ENCODE measurements around the gene IL2. TPM values are rescaled to one million over a fixed set of nuclear protein-coding genes. Genes with fewer than 3 reads are reported as not detected.

The IL2 gene
- total and polyA plus RNA-seq, 12 donors, result not detected

DNA sequence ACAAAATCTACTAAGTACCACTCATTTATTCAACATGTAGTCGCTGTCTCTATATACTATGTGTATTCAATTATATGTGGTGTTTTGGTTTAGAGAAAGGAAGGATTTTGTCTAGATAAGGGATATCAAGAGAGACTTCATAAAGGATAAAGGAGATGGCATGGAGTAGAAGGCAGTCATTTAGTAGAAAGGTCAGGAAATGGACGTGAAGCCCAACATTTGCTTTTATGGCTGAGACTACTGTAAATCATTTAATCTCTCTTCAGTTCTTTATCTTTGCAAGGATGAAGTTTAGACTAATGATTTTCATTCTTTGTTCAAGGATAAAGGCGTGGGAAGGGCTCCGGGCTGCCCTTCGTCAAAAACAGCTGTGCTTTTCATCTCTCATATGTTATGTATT, 25.2 kb downstream of the IL2 start:
- WGBS, 2 donors, result 55 to 71% methylated on average over 5 of the region's 5 CpGs
- H3K27ac ChIP-seq, result no peak overlapping the region
- H3K4me1 ChIP-seq, result no peaks in the 10 kb centered on the region
- no peaks in the 10 kb centered on the region for H3K27me3 ChIP-seq
- ATAC-seq (no peak), DNase-seq (no peak)
- no peaks in the 10 kb centered on the region for H3K9me3 ChIP-seq
- TF ChIP-seq, protein P1, sequence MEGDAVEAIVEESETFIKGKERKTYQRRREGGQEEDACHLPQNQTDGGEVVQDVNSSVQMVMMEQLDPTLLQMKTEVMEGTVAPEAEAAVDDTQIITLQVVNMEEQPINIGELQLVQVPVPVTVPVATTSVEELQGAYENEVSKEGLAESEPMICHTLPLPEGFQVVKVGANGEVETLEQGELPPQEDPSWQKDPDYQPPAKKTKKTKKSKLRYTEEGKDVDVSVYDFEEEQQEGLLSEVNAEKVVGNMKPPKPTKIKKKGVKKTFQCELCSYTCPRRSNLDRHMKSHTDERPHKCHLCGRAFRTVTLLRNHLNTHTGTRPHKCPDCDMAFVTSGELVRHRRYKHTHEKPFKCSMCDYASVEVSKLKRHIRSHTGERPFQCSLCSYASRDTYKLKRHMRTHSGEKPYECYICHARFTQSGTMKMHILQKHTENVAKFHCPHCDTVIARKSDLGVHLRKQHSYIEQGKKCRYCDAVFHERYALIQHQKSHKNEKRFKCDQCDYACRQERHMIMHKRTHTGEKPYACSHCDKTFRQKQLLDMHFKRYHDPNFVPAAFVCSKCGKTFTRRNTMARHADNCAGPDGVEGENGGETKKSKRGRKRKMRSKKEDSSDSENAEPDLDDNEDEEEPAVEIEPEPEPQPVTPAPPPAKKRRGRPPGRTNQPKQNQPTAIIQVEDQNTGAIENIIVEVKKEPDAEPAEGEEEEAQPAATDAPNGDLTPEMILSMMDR (IDR thresholded peaks at IDR 0.05), result no peak
- intact Hi-C loops (cut with DNase I), result loop anchor here in 1 of 10 donors (5.0 kb wide), 1 partner anchor 1541 kb away; no protein-coding TSS in a partner anchor
- H3K36me3 ChIP-seq, result no peaks in the 10 kb centered on the region
- H3K4me3 ChIP-seq, result no peak overlapping the region

DNA sequence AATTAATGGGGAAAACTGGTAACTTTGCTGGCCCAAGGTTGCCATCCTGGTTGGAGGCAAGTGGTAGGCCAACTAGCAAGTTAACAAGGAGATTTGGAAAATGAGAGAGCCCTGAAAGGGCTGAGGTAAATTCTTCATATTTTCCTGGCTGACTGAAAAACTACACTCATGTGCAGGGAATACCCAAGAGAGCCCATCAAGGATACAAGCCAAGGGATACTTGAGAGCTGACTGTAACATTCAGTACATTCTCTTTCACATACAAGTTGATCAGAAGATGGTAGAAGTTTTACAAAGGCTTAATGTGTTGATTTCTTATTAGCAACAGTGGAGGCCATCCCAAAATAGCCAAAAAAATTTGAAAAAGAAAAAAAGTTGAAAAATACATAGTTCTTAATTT, 33.3 kb downstream of the IL2 start:
- TF ChIP-seq, protein P1 (IDR thresholded peaks at IDR 0.05), result no peak
- Histone ChIP-seq H3K9me3 (peaks cover 0 to 14% (median 0%) of the 10 kb centered on the region in 11 donors), H3K27ac (no peak overlapping the region), H3K4me3 (no peak overlapping the region), H3K4me1 (no peaks in the 10 kb centered on the region), H3K27me3 (no peaks in the 10 kb centered on the region), H3K36me3 (no peaks in the 10 kb centered on the region)
- DNase-seq, result no peak
- intact Hi-C loops (cut with DNase I), result no loop called here
- ATAC-seq, result no peak

DNA sequence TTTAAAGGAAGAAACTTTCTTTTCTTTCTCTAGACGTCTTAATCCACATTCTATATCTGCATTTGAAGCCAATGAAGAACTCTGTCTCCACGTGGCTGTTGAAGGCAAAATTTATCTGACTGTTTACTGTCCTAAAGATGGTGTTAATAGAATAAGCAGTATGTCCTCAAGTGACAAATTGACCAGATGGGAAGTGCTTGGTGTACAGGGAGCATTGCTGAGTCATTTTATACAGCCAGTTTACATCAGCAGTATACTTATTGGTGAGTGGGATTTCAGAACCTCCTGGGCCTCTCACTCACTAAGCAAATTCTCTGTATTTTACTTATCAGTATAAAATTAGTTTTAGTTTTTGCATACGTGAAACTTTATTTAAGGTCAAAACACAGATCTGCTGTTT, 44.0 kb downstream of the IL2 start:
- 37 to 56% methylated on average over 3 of the region's 3 CpGs for WGBS, 2 donors
- H3K27me3 ChIP-seq, result no peaks in the 10 kb centered on the region
- TF ChIP-seq, protein P1 (IDR thresholded peaks at IDR 0.05), result no peak
- intact Hi-C loops (cut with DNase I), result loop anchor here in 1 of 10 donors (5.0 kb wide), 1 partner anchor 280 kb away; no protein-coding TSS in a partner anchor
- H3K36me3 ChIP-seq, result no peaks in the 10 kb centered on the region
- H3K4me3 ChIP-seq, result no peak overlapping the region
- ATAC-seq, result no peak
- no peak overlapping the region for H3K27ac ChIP-seq
- no peaks in the 10 kb centered on the region for H3K9me3 ChIP-seq
- no peak for DNase-seq
- H3K4me1 ChIP-seq, result no peaks in the 10 kb centered on the region

DNA sequence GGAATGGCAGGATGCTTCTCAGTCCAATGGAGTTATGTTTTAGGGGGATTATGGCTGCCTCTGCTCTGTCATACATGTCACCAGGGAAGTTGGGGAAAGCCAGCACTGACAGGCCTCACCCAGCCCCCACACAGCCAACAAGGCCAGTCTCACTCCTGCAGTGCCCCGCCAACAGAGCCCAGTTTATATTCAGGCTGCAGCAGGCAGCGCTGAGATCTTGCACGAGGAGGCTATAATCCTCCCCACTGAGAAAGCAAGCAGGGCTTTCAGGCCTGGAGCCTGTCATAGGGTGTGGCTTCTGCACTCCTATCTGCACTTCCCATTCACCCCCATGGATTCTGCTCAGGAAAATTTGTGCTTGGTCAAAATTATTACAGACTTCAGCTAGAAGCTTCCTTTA, 52.7 kb downstream of the IL2 start:
- H3K27ac ChIP-seq, result no peak overlapping the region
- TF ChIP-seq, protein P1 (IDR thresholded peaks at IDR 0.05), result no peak
- no peaks in the 10 kb centered on the region for H3K27me3 ChIP-seq
- DNase-seq, result no peak
- no peak for ATAC-seq
- H3K9me3 ChIP-seq, result no peaks in the 10 kb centered on the region
- no peaks in the 10 kb centered on the region for H3K4me1 ChIP-seq
- intact Hi-C loops (cut with DNase I), result no loop called here
- 51 to 60% methylated on average over 3 of the region's 3 CpGs for WGBS, 2 donors
- H3K36me3 ChIP-seq, result no peaks in the 10 kb centered on the region
- no peak overlapping the region for H3K4me3 ChIP-seq

Other genes with a start within 250 kb of the IL2 start
- not detected for gene ADAD1, start 77.7 kb downstream of the IL2 start, total RNA-seq
- gene ADAD1, start 77.7 kb downstream of the IL2 start, polyA plus RNA-seq, result not detected
- not detected for gene IL21, start 164.3 kb upstream of the IL2 start, total RNA-seq
- gene IL21, start 164.3 kb upstream of the IL2 start, polyA plus RNA-seq, result not detected

All from heart right ventricle (tissue), 16 donors.